GM19035 (cell line): ENCODE measurements around the gene CERK.
"Not testable (repeated sequence)": the region's sequence is repeated elsewhere in the genome, so short reads cannot be mapped to it uniquely, and the experiment has no call there.

Experiments used
- ATAC-seq: cut with Tn5 transposase; IDR thresholded peaks from one replicate; pipeline ENCODE4 v1.9.1; 2021; ENCODE audit not compliant: unreplicated experiment

Gene CERK

GRCh38 chr22:46650078-46650810 is 87.8 kb downstream of the CERK start:
- ATAC-seq, result no peak

GRCh38 chr22:46649141-46650077 is 88.6 kb downstream of the CERK start:
- no peak for ATAC-seq

- ATAC-seq, result not testable (repeated sequence)
Measured at GRCh38 chr22:46648225-46648820, 89.7 kb downstream of the CERK start.

- no peak for ATAC-seq
Measured at GRCh38 chr22:46646531-46647215, 91.4 kb downstream of the CERK start.

GRCh38 chr22:46642840-46643480 is 95.1 kb downstream of the CERK start:
- not testable (repeated sequence) for ATAC-seq

- no peak for ATAC-seq
Measured at GRCh38 chr22:46641811-46642266, 96.2 kb downstream of the CERK start.

- no peak for ATAC-seq
Measured at GRCh38 chr22:46640293-46641055, 97.6 kb downstream of the CERK start.

GRCh38 chr22:46639843-46640242 is 98.2 kb downstream of the CERK start:
- ATAC-seq, result no peak

GRCh38 chr22:46638601-46639431 is 99.2 kb downstream of the CERK start:
- no peak for ATAC-seq

- no peak for ATAC-seq
Measured at GRCh38 chr22:46637711-46638600, 100.1 kb downstream of the CERK start.

GRCh38 chr22:46636221-46637002 is 101.6 kb downstream of the CERK start:
- ATAC-seq, result no peak

GRCh38 chr22:46635756-46636155 is 102.3 kb downstream of the CERK start:
- ATAC-seq, result no peak

GRCh38 chr22:46634973-46635685 is 102.9 kb downstream of the CERK start:
- not testable (repeated sequence) for ATAC-seq
